ENCODE measurements around the gene CAB39.

DNA sequence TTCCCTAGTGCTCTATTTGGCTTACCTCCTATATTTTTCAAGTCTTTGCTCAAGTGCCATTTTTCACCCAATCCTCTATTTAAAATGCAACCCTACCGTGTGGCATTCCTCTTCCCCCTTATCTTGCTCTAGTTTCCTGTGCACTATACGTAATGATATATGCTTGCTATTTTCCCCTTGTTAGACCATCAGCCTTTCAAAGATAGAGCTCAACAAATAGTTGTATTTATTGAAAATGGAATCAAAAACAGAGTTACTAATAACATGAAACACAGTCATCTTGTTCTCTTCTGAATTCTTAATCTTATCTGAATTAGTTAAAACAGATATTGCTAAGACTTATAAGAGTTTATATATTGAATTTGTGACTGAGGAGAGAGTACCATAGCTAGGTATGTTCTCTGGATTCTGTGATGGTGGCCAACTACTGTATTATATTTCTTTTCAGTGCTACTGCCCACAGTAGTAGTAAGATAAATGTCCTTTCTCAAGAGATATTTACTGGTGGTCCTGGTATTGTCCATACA, 55.3 kb downstream of the CAB39 start:
- TF ChIP-seq, protein P1, sequence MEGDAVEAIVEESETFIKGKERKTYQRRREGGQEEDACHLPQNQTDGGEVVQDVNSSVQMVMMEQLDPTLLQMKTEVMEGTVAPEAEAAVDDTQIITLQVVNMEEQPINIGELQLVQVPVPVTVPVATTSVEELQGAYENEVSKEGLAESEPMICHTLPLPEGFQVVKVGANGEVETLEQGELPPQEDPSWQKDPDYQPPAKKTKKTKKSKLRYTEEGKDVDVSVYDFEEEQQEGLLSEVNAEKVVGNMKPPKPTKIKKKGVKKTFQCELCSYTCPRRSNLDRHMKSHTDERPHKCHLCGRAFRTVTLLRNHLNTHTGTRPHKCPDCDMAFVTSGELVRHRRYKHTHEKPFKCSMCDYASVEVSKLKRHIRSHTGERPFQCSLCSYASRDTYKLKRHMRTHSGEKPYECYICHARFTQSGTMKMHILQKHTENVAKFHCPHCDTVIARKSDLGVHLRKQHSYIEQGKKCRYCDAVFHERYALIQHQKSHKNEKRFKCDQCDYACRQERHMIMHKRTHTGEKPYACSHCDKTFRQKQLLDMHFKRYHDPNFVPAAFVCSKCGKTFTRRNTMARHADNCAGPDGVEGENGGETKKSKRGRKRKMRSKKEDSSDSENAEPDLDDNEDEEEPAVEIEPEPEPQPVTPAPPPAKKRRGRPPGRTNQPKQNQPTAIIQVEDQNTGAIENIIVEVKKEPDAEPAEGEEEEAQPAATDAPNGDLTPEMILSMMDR (IDR thresholded peaks at IDR 0.05) = no peak
- TF ChIP-seq ZFX (IDR thresholded peaks at IDR 0.05; ENCODE audit: borderline replicate concordance) = no peak
